ENCODE results near the gene KIFC1.
A peak's percentile ranks its signal among the peaks of the same experiment; 100 is the strongest.

The KIFC1 gene

DNA sequence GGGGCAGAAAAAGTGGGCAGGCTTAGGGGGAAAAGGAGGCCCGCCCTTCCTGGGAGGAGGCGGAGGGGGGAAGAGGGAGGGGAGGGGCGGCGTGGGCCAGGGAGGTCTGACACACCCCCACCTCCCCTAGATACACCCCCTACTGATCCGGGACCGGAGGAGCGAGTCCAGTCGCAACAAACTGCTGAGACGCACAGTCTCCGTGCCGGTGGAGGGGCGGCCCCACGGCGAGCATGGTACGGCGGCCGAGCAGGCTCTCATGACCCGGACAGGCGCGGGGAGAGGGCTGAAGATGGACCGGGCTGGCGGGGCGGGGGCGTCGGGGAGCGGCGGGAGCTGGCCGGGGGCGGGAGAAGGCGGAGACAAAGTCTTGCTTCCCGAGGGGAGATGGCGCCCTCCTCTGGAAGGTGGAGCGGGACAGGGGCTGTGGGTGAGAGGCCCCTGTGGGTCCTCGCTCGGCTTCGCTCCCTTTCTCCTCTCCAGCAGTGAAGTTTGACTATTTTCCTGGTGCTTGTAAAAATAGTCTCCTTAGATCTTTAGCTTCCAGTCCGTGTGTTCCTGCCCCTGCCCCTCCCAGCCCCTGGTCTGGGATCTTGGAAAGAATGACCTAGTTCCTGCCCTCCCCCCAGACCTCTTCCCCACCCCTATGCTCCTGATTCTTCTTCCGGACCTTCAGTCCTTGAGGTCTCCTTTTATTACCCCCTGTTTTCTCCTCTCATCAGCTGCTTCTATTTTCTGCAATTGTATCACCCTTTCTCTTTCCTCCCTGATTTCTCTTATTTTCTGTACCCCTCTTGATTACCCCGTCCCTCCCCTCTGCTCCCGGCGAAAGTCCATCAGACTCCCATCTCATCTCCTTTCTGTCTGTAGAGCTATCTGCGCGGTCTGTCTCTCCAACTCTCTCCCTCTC lies 34.3 kb downstream of the KIFC1 start:
- DNase-seq = peak; percentile 90 to 93

DNA sequence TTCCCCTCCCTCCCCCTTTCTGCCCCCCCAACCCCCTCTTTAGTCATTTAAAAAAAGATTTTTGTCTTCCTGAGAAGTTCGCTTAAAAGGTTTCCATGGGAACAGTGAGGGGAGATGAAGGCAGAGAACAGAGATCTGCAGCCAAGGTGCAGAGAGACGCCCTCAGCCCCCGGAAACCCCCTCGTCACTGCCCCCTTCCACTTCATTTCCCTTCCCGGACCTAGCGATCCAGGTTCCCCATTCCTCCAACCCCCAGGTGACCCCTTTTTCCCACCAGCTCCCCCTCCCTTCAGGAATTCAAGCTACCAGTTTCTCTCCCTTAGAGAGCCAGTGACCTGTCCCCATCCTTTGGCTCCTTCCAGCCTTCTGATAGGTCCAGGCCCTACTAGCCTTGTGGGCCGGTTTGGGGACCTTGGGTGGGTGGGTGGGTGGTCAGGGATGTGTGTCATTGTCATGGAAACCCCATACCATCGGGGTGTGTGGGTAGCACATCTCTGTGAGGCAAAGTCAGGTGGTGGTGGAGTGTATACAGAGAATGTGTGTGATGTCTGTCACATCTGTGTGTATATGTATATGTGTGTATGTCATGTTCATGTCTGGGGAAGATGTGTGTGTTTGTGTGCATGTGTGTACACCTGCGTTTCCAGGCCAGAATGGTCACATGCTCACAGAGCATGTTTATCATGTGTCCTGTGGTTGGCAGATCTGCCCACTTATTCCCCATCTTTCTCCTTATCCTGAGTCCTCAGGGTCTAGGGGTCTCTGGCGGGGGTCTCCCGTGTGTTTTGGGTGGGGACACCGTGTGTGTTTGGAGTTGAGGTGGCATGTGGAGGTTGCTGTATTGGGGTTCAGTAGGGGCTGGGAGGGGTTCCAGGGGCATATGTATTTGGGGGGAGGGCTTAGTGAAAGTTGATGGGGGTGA lies 35.2 kb downstream of the KIFC1 start:
- peak; percentile 76 to 87 for DNase-seq

DNA sequence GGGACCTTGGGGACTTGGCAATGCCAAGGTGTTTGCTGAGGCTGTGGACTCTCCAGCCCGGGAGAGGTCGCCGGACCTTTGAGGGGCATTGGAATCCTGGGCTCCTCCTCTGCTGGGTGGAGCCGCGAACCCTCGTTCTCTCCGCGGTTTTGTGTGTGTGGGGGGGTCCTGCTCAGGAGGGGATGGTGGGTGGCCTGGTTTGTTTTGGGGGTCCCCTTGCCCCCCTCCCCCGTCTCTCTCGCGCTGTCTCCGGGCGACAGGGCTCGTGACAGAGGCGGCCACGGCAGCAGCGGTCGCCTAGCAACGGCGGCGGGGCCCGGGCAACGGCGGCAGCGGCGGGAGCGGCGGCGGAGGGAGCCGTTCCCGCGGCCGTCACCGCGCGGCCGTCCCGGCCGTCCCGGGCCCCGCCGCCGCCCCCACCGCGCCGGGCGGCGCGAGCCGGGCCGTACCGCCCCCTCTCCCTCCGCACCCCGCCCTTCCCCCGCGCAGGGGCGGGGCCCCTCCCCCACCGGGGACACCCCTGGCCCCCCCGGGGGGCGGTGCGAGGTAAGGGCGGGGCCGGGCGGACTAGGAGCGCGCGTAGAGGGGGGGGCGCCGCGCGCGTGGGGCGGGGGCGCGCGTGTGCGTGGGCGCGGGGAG lies 36.1 kb downstream of the KIFC1 start:
- peak; percentile 66 to 77 for DNase-seq

DNA sequence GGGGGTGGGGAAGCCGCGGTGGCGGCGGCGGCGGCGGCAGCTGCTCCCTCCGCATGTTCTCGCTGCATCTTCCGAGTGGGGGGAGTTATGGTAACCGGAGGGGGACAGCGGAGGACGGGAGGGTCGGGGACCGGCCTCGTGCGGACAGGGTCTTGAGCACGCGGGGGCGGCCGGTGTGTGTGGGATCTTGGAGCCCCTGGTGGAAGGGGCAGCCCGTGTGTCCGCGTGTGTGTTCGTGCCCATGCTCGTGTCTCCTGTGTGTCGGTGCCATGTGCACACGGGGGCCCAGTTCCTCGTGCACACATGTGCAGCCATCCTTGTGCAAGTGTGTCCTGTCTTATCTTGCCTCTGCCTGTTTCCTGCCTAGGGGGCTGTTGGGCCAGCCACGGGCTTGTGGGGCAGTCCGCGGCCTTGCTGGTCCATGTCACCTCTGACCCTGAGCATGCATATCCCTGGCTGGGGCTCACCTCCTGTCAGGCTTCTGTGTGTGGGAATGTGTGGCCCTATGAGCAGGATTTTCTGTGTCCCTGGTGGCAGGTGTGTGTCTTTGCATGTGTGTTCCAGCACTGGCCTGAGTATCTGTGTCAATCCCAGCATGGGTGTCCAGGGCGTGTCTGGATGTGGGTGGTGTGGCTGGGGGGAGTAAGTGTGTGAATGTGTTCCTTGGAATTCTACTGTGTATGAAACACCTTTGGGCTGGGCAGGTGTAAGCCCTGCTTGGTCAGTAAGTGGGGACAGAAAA lies 36.8 kb downstream of the KIFC1 start:
- DNase-seq = peak; percentile 43 to 58

DNA sequence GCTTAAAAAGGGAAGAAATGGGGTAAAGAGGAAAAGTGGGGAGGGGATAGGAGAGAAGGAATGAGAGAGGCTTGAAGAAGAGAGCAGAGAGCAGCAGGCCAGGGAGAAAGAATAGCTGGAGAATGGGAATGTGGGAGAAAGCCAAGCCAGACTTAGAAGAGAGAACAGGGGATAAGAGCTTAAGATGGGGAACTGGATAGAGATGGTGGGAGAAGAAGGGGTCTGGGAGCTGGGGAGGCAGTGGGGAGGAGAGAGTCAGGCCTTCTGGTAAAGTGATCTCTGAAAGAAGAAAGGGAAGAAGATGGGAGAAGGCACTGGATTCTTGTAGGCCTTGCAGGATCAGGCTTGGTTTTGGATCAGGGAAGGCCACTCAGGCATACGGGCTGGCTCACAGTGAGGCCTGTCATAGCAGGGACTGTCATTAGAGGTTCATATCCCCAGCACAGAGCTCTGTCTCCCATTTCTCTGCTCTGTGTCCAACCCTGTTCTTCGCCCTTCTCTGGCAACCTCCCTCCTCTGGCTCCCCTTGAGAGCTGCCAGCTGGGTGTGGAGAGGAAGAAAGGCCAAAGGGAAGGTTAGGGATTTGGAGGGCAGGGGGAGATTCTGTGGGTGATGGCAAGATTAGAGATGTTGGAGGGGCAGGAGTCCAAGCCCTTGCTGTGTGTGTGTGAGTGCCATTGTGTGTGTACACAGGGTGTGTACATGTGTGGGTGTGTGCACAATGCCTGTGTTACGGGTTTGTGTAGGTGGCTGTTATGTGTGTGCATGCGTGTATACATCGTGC lies 37.5 kb downstream of the KIFC1 start:
- DNase-seq = no peak

DNA sequence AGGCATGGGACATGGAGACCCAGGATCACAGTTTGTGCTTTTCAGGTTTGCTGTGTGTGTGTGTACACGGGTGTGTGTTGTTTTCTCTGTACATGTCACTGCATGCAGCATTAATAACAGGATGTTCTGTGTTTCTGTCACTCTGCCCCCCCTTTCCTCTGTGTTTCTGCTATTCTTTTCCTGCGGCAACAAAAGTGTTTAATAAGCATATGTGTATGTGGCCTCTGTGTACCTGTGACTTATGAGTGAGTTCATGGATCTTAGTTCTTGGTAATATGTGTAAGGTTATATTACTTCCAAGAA lies 38.1 kb downstream of the KIFC1 start:
- peak in 1 of 2 donors; percentile 63 for DNase-seq

DNA sequence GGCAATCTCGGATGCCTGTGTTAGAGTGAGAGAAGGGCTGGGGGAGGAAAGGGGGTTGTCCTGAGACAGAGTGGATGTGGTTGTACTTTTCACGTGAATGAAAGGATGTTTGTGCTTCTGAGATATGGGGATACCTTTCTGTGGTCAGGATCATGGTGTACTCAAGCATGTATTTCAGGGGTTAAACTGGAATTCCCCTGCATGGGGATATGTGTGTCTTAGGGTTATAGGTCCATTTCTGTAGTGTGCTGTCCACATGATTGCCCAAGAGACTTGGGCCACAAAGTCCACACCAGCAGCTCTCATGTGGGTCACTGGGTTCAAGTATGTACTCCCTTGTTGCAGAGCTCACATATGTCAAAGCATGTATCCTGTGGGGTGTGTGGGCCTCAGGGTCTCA lies 38.7 kb downstream of the KIFC1 start:
- DNase-seq = peak in 1 of 2 donors; percentile 56

DNA sequence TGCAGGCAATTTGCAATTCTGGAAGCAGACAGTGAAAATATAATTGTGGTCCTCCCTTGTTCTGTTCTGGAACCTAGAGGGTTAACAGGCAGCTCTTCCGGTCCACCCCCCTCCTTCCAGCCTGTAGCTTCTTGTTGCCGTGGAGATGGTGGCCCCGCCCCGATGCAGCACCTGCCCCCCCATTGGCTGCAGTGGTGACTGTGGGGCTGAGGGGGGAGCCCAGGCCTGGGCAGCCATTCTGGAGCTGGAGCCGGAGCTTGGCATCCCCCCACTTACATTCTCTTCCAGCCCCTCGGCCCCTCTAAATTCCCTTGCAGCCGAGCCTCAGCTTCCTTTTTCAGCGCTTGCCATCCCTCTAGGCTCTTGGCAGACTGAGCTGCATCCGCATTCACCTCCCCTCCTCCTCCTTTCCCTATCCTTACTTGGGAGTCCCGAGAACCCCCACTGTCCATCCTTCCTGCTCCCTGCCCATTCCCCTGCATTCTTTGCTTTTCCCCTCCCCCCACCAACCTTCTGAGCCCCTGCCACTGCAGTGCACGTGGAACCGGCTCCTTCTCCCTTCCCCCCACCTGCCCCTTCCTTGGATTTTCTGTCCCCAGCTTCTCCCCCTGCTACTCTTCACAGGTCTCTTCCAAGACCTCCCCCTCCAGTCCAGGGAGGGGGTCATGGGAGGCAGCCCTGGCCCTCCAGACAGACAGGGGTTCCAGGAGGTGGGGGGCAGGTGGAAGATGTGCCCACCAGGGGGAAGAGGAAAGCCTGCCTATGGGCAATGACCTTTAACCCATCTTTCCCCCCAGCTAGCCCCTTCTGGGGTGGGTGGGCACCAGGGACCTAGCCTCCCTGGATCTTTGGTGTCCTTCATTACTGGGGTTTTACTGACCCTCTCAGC lies 39.6 kb downstream of the KIFC1 start:
- peak; percentile 89 to 90 for DNase-seq

DNA sequence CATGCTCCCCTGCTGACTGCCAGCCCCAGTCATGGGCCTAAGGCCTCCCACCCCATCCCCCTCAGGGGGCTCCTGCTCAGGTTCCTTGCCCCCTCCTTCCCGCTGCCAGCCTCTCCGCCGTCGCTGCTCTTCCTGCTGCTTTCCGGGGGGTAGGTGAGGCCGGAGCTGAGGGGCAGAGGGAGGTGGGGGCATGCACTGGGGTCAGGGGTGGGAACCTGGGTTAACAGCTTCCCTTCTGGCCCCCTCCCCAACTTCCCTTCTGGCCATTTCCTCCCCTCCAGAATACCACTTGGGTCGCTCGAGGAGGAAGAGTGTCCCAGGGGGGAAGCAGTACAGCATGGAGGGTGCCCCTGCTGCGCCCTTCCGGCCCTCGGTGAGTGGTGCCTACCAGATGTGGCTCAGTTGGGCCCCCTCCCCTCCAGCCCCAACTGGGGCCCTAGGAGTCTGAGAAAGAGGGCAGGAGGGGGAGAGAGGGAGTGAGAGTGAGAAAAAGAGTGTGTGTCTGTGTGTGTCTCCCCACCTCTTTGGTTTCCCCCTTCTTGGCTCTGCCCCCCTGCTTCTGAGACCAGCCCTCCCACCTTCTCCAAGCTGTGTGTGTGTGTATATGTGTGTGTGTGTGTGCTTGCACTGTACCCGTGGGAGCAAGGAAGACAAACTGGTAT lies 40.4 kb downstream of the KIFC1 start:
- DNase-seq = peak; percentile 16 to 38

DNA sequence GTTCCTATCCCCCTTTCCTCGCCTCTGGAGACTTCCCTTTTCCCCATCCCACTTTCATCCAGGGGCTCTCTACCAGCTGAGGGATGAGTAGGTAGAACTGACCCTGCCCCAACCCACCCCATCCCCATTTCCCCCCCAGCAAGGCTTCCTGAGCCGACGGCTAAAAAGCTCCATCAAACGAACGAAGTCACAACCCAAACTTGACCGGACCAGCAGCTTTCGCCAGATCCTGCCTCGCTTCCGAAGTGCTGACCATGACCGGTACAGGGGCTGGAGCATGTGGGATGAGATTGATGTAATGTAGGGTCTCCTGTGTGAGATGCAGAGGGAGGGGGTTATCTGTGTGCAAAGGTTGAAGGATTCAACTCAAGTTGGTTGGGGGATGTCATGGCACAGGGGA lies 40.9 kb downstream of the KIFC1 start:
- no peak for DNase-seq

DNA sequence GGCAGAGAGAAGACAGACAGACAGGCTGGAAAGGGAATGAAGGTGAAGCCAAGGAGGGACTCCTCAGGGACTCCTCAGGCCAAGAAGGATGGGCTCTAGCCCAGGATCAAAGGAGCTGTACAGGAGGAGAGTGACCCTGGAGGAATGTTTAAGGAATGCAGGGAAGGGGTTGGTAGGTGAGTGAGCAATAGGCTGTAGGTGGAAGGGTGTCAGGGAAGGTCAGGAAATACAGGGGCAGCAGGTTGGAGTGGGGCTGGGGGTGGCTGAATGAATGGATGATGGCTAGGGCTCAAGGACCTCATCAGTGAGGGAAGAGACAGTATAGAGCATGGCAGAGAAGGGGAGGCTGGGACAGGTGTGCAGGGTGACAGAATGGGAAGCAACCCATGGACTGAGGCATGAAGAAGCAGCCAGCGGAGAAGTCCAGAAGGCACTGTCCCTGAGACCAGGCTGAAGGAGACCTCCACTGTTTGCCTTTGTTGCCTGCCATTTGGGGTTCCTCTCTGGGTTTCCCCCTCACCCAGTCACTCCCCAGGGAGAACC lies 41.4 kb downstream of the KIFC1 start:
- DNase-seq = no peak

DNA sequence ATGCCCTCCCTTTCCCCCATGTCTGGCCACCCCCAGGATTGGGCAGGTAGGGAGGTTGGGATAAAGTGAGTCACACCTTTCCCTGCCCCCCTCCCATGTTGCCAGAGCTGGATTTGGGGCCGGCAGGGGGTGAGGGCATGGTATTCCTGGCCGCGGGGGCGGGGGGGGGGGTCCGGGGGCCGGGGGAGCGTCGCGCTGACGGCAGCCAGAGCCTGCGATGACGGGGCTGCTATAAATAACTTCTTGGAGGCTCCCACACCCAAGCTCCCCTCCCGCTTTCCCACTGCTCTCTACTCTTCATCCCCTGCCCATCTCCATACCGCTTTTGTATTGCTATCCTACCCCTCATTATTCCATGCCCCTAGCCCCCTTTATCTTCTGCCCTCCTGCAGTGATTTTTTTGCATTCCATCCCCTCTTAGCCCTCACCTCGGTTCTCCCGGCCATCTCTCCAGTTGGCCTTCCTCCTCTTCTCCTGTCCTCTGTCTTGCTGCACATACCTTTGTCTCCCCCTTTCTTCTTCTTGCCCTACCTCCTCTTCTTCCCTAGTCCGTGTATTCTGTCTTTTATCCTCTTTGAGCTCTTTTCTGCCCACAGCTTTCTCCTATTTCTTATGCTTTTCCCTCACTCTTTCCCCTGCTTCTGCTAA lies 42.0 kb downstream of the KIFC1 start:
- no peak for DNase-seq

DNA sequence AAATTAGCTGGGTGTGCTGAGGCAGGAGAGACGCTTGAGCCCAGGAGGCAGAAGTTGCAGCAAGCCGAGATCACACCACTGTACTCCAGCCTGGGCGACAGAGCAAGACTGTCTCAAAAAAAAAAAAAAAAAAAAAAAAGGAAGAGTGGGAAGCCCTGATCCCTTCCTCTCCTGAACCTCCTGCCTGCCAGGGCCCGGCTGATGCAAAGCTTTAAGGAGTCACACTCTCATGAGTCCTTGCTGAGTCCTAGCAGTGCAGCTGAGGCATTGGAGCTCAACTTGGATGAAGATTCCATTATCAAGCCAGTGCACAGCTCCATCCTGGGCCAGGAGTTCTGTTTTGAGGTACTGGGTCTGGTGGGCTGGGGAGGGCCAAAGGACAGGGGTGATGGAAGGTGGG lies 43.3 kb downstream of the KIFC1 start:
- no peak for DNase-seq

DNA sequence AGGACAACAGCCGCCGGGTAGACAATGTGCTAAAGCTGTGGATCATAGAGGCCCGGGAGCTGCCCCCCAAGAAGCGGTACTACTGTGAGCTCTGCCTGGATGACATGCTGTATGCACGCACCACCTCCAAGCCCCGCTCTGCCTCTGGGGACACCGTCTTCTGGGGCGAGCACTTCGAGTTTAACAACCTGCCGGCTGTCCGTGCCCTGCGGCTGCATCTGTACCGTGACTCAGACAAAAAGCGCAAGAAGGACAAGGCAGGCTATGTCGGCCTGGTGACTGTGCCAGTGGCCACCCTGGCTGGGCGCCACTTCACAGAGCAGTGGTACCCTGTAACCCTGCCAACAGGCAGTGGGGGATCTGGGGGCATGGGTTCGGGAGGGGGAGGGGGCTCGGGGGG lies 46.0 kb downstream of the KIFC1 start:
- no peak for DNase-seq

DNA sequence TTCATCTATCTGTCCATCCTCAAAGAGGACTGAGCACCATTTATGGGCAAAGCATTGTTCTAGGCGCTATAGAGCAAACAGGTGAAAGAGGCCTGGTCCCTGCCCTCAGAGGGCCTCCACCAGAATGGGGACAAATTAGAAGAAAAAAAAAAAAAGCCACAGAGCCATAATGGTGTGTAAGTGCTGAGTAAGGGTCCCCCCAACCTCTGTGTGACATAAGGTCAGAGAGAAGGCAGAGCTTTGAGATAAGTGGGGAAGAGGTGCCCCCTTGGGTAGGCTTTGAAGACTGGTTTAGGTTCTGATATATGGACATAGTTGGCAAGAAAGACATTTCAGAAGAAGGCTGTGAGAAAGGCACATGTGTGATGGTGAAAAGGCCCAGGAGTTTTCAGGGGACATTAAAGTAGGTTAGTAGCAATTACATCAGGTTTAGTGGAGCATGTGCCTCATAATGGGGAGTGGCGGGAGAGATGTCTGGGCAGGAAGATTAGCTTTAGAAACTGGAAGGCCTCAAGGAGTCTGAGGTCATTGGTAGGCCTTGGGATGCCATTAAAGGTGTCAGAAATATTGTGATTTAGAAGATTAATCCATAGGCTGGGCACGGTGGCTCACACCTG lies 47.5 kb downstream of the KIFC1 start:
- DNase-seq = no peak

DNA sequence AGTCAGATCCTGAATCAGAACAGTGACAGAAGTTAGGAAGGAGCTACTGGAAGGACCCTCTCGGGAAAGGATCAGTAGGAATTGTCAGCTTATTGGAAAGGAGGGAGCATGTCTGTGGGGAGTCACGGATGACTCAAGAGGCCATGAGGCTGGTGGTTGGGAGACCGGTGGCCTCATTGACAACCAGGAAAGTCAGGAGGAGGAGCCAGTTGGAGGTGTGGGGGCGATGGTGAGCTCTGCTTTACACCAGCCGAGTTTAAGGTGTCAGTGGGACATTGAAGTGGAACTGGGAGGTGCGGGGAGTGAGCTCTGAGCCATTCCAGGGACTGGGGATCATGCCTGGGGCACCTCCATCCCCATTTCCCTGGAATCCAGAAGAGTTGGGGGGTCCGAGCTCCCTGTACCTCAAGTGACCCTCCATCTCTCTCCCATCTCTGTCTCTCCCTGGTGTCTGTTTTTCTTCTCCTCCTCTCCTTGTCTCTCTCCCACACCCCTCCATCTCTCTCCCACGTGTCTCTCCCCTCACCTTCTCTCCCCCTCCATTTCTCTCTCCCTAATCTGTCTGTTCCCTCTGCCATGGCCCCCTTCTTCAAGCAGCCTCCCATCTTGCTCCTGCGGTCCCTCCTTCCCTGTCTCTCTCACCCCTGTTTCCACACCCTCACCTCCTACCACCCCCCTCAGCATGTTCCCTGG lies 48.5 kb downstream of the KIFC1 start:
- DNase-seq = no peak

DNA sequence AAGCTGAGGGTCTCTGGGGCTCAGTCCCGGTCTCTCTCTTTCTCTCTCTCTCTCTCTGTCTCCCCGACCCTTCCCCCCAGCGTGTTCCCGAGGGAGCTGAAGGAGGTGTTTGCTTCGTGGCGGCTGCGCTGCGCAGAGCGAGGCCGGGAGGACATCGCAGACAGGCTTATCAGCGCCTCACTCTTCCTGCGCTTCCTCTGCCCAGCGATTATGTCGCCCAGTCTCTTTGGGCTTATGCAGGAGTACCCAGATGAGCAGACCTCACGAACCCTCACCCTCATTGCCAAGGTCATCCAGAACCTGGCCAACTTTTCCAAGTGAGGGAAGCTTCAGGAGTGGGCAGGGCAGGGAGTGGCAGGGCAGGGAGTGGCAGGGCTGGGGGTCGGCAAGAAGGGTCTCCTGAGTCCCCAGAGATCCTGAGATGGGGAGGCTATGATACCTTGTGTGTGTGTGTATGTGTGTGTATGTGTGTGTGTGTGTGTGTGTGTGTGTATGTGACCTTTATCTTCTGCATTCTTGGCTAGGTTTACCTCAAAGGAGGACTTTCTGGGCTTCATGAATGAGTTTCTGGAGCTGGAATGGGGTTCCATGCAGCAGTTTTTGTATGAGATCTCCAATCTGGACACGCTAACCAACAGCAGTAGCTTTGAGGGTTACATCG lies 49.2 kb downstream of the KIFC1 start:
- DNase-seq = no peak

DNA sequence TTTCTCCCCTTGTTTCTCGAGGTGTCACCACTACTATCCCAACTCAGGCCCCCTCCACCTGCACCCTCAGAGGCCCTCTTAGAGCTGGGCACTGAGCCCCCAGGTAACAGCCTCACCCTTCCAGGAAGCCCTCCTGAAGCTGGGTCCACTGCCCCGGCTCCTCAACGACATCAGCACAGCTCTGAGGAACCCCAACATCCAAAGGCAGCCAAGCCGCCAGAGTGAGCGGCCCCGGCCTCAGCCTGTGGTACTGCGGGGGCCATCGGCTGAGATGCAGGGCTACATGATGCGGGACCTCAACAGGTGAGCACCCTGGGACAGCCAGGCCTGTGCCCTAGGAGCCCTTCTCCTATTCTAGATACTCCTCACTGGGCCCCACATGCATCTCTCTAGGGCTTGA lies 49.8 kb downstream of the KIFC1 start:
- DNase-seq = no peak

Data from CD4-positive, alpha-beta T cell treated with Interleukin-4 for 1 hour (primary cell).